HFFc6 (cell line): ENCODE measurements around the gene GALNT10. TPM values are rescaled to one million over a fixed set of nuclear protein-coding genes. Genes with fewer than 3 reads are reported as not detected.
"Not testable (repeated sequence)": the region's sequence is repeated elsewhere in the genome, so short reads cannot be mapped to it uniquely, and the experiment has no call there.

ENCODE experiments used
- DNase-seq: peaks from one replicate; pipeline ENCODE4 v3.0.0-alpha.2; 2018
- H3K27ac Mint-ChIP-seq: 2 replicates; pipeline ENCODE4 v1.8.0; 2020; ENCODE audit warnings: mild to moderate bottlenecking, mixed read lengths
- H3K27me3 Mint-ChIP-seq: 2 replicates; pipeline ENCODE4 v1.8.0; 2021; ENCODE audit warnings: mild to moderate bottlenecking, moderate library complexity, mixed read lengths; ENCODE audit not compliant: insufficient read depth
- H3K36me3 Mint-ChIP-seq: 2 replicates; pipeline ENCODE4 v1.8.0; 2021; ENCODE audit warnings: low read depth, mixed read lengths
- H3K4me1 Mint-ChIP-seq: 2 replicates; pipeline ENCODE4 v1.8.0; 2020; ENCODE audit warnings: low read depth, mixed read lengths
- H3K4me3 Mint-ChIP-seq: 2 replicates; pipeline ENCODE4 v1.8.0; 2020; ENCODE audit warnings: mild to moderate bottlenecking, moderate library complexity, mixed read lengths
- H3K9me3 Mint-ChIP-seq: 2 replicates; pipeline ENCODE4 v1.8.0; 2020; ENCODE audit warnings: mild to moderate bottlenecking, mixed read lengths
- total RNA-seq, 6 experiments: library from RNA; stranded (reverse); fragmentation: NEBNext Ultra II Directional; extraction: Animal tissue kit (Norgen Biotek cat#: 25700); gene quantifications; 2 replicates in 1 of 6; 3 replicates in 5 of 6; pipeline ENCODE4 v1.2.3, GENCODE V29; 2021
- TF ChIP-seq, protein P1 (sequence below): fragments of 200-600 bp; sonication (generic); IDR thresholded peaks from 2 replicates; pipeline ENCODE4 v1.5.0; 2021; ENCODE audit warnings: antibody characterized with exemption, mild to moderate bottlenecking

Gene GALNT10
- total RNA-seq, 6 experiments from 2014 or later = 129 to 161 (median 157) TPM

GRCh38 chr5:154355129-154355611, 164.6 kb downstream of the GALNT10 start:
- peak overlapping the region; percentile 75 for H3K27ac Mint-ChIP-seq
- H3K27me3 Mint-ChIP-seq = peaks cover 4% of the 10 kb centered on the region
- peaks cover 17% of the 10 kb centered on the region for H3K36me3 Mint-ChIP-seq
- no peaks in the 10 kb centered on the region for H3K9me3 Mint-ChIP-seq
- H3K4me3 Mint-ChIP-seq = no peak overlapping the region
- TF ChIP-seq, protein P1, sequence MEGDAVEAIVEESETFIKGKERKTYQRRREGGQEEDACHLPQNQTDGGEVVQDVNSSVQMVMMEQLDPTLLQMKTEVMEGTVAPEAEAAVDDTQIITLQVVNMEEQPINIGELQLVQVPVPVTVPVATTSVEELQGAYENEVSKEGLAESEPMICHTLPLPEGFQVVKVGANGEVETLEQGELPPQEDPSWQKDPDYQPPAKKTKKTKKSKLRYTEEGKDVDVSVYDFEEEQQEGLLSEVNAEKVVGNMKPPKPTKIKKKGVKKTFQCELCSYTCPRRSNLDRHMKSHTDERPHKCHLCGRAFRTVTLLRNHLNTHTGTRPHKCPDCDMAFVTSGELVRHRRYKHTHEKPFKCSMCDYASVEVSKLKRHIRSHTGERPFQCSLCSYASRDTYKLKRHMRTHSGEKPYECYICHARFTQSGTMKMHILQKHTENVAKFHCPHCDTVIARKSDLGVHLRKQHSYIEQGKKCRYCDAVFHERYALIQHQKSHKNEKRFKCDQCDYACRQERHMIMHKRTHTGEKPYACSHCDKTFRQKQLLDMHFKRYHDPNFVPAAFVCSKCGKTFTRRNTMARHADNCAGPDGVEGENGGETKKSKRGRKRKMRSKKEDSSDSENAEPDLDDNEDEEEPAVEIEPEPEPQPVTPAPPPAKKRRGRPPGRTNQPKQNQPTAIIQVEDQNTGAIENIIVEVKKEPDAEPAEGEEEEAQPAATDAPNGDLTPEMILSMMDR = no peak
- peaks cover 80% of the 10 kb centered on the region for H3K4me1 Mint-ChIP-seq
- no peak for DNase-seq

- Mint-ChIP-seq H3K4me3 (peak overlapping the region; percentile 62), H3K4me1 (peaks cover 90% of the 10 kb centered on the region), H3K9me3 (no peaks in the 10 kb centered on the region), H3K27me3 (peaks cover 4% of the 10 kb centered on the region), H3K27ac (peak overlapping the region; percentile 75), H3K36me3 (peaks cover 17% of the 10 kb centered on the region)
- TF ChIP-seq, protein P1 = no peak
- peak; percentile 49 for DNase-seq
These were observed 165.6 kb downstream of the GALNT10 start for GRCh38 chr5:154356020-154356655.

- Mint-ChIP-seq H3K36me3 (peaks cover 12% of the 10 kb centered on the region), H3K9me3 (no peaks in the 10 kb centered on the region), H3K4me3 (peak overlapping the region; percentile 62), H3K27ac (peak overlapping the region; percentile 75), H3K4me1 (peaks cover 87% of the 10 kb centered on the region), H3K27me3 (peaks cover 4% of the 10 kb centered on the region)
- no peak for DNase-seq
- TF ChIP-seq, protein P1 = no peak
These were observed 166.4 kb downstream of the GALNT10 start for GRCh38 chr5:154356958-154357357.

- H3K27ac Mint-ChIP-seq = peak overlapping the region; percentile 76
- H3K36me3 Mint-ChIP-seq = peaks cover 21% of the 10 kb centered on the region
- TF ChIP-seq, protein P1 = no peak
- peak overlapping the region; percentile 34; the same call in 1 of the 2 replicates for H3K4me3 Mint-ChIP-seq
- H3K9me3 Mint-ChIP-seq = no peaks in the 10 kb centered on the region
- peaks cover 4% of the 10 kb centered on the region for H3K27me3 Mint-ChIP-seq
- no peak for DNase-seq
- H3K4me1 Mint-ChIP-seq = peaks cover 97% of the 10 kb centered on the region
These were observed 168.1 kb downstream of the GALNT10 start for GRCh38 chr5:154358516-154359220.

DNA sequence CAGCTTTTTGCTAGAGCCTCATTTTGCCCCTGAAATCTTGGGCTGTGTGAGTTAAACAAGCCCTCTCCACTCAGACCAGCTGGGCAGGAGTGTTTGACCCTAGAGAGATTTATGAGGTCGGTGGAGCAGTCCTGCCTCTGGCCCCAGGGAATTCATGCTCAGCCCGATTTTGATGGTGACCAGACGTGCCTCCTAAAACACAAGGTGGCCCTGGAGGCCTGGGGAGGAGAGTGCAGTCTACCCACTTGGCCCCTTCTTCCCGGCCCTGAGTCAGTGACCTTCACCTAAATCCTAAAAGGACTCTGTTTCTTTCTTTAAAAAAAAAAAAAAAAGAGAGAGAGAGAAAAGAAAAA, 168.7 kb downstream of the GALNT10 start:
- peak overlapping the region; percentile 34; the same call in 1 of the 2 replicates for H3K4me3 Mint-ChIP-seq
- peak overlapping the region; percentile 76 for H3K27ac Mint-ChIP-seq
- TF ChIP-seq, protein P1 = no peak
- DNase-seq = no peak
- peaks cover 26% of the 10 kb centered on the region for H3K36me3 Mint-ChIP-seq
- H3K4me1 Mint-ChIP-seq = peaks cover 97% of the 10 kb centered on the region
- H3K9me3 Mint-ChIP-seq = no peaks in the 10 kb centered on the region
- H3K27me3 Mint-ChIP-seq = peaks cover 4% of the 10 kb centered on the region

DNA sequence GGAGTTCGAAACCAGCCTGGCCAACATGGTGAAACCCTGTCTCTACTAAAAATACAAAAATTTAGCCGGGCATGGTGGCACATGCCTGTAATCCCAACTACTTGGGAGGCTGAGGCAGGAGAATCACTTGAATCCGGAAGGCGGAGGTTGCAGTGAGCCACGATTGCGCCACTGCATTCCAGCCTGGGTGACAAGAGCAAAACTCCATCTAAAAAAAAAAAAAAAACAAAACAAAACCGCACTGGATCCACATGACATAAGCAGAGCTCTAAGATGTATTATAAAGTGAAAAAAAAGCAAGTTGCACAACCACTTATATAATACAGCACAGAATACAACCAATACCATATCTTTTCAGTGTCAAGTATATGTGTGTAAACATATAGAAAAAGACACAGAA, 169.7 kb downstream of the GALNT10 start:
- H3K27ac Mint-ChIP-seq = peak overlapping the region; percentile 26; the same call in 1 of the 2 replicates
- H3K4me3 Mint-ChIP-seq, H3K9me3 Mint-ChIP-seq, H3K27me3 Mint-ChIP-seq, DNase-seq: not testable (repeated sequence)
- peaks cover 97% of the 10 kb centered on the region for H3K4me1 Mint-ChIP-seq
- H3K36me3 Mint-ChIP-seq = peaks cover 26% of the 10 kb centered on the region
